Measurements from ENCODE around the gene PRELID2. TPM values are rescaled to one million over a fixed set of nuclear protein-coding genes. Genes with fewer than 3 reads are reported as not detected.

The PRELID2 gene
- total RNA-seq, 1 experiment from 2014 or later: 26.0 TPM

- CTCF ChIA-PET: interaction anchor here (0.6 kb wide), 1 partner anchor 35 kb away, joined by 3 read pairs; no protein-coding TSS in a partner anchor
- POLR2A ChIA-PET: no interaction called here
- TF ChIP-seq CTCF (IDR thresholded peaks at IDR 0.05; ENCODE audit: insufficient read depth in 1 of 2, low read depth in 1 of 2, low read length in 1 of 2, severe bottlenecking in 1 of 2, unreplicated experiment in 1 of 2): no peak
- Mint-ChIP-seq H3K27me3 (ENCODE audit: insufficient read depth, unreplicated experiment) (no peaks in the 10 kb centered on the region), H3K4me3 (ENCODE audit: unreplicated experiment) (no peak overlapping the region), H3K9me3 (ENCODE audit: unreplicated experiment) (no peaks in the 10 kb centered on the region), H3K4me1 (ENCODE audit: low read depth, unreplicated experiment) (peaks cover 12% of the 10 kb centered on the region), H3K27ac (ENCODE audit: unreplicated experiment) (no peak overlapping the region), H3K36me3 (ENCODE audit: insufficient read depth, unreplicated experiment) (peaks cover 6% of the 10 kb centered on the region)
- intact Hi-C loops (cut with micrococcal nuclease; ENCODE audit: unreplicated experiment): loop anchor here (10.0 kb wide), 1 partner anchor 1619 kb away; no protein-coding TSS in a partner anchor
- BruUV-seq (replicated peaks): no TSS peak
- Histone ChIP-seq H3K27me3 (replicated peaks; ENCODE audit: control insufficient read depth, insufficient read depth, low read length) (no peaks in the 10 kb centered on the region), H3K36me3 (ENCODE audit: control insufficient read depth, insufficient read depth, low read length) (no peaks in the 10 kb centered on the region), H3K4me1 (no peaks in the 10 kb centered on the region), H3K9me3 (no peaks in the 10 kb centered on the region), H3K4me3 (ENCODE audit: low read depth, low read length) (no peak overlapping the region)
- DNase-seq: no peak
These were observed 11.1 kb downstream of the PRELID2 start for GRCh38 chr5:145824040-145824439.

GRCh38 chr5:145818604-145819003, 16.5 kb downstream of the PRELID2 start:
- ChIA-PET CTCF (no interaction called here), POLR2A (no interaction called here)
- Mint-ChIP-seq H3K9me3 (ENCODE audit: unreplicated experiment) (no peaks in the 10 kb centered on the region), H3K4me3 (ENCODE audit: unreplicated experiment) (no peak overlapping the region), H3K27ac (ENCODE audit: unreplicated experiment) (no peak overlapping the region), H3K36me3 (ENCODE audit: insufficient read depth, unreplicated experiment) (peaks cover 6% of the 10 kb centered on the region), H3K4me1 (ENCODE audit: low read depth, unreplicated experiment) (no peaks in the 10 kb centered on the region), H3K27me3 (ENCODE audit: insufficient read depth, unreplicated experiment) (no peaks in the 10 kb centered on the region)
- Histone ChIP-seq H3K9me3 (no peaks in the 10 kb centered on the region), H3K36me3 (ENCODE audit: control insufficient read depth, insufficient read depth, low read length) (no peaks in the 10 kb centered on the region; the same call in 1 of the 2 replicates), H3K4me1 (no peaks in the 10 kb centered on the region), H3K4me3 (ENCODE audit: low read depth, low read length) (no peak overlapping the region), H3K27me3 (replicated peaks; ENCODE audit: control insufficient read depth, insufficient read depth, low read length) (no peaks in the 10 kb centered on the region)
- no peak for DNase-seq
- intact Hi-C loops (cut with micrococcal nuclease; ENCODE audit: unreplicated experiment): no loop called here
- no TSS peak for BruUV-seq (replicated peaks)
- TF ChIP-seq CTCF (IDR thresholded peaks at IDR 0.05; ENCODE audit: insufficient read depth in 1 of 2, low read depth in 1 of 2, low read length in 1 of 2, severe bottlenecking in 1 of 2, unreplicated experiment in 1 of 2): no peak

GRCh38 chr5:145812877-145813276, 22.3 kb downstream of the PRELID2 start:
- H3K27ac Mint-ChIP-seq (ENCODE audit: unreplicated experiment): no peak overlapping the region
- no peaks in the 10 kb centered on the region for H3K4me1 Mint-ChIP-seq (ENCODE audit: low read depth, unreplicated experiment)
- CTCF ChIA-PET: interaction anchor here (1.0 to 1.4 kb wide), 3 partner anchors 13 to 115 kb away, joined by 3 to 8 read pairs (median 3); no protein-coding TSS in a partner anchor

More at GRCh38 chr5:145812877-145813276, 22.3 kb downstream of the PRELID2 start:
- Mint-ChIP-seq H3K36me3 (ENCODE audit: insufficient read depth, unreplicated experiment) (no peaks in the 10 kb centered on the region), H3K4me3 (ENCODE audit: unreplicated experiment) (no peak overlapping the region), H3K27me3 (ENCODE audit: insufficient read depth, unreplicated experiment) (no peaks in the 10 kb centered on the region), H3K9me3 (ENCODE audit: unreplicated experiment) (no peaks in the 10 kb centered on the region)
- Histone ChIP-seq H3K27me3 (replicated peaks; ENCODE audit: control insufficient read depth, insufficient read depth, low read length) (no peaks in the 10 kb centered on the region), H3K9me3 (no peaks in the 10 kb centered on the region), H3K36me3 (ENCODE audit: control insufficient read depth, insufficient read depth, low read length) (no peaks in the 10 kb centered on the region; the same call in none of the 2 replicates), H3K4me1 (no peaks in the 10 kb centered on the region), H3K4me3 (ENCODE audit: low read depth, low read length) (no peak overlapping the region)
- no peak for DNase-seq
- TF ChIP-seq CTCF (IDR thresholded peaks at IDR 0.05; ENCODE audit: insufficient read depth in 1 of 2, low read depth in 1 of 2, low read length in 1 of 2, severe bottlenecking in 1 of 2, unreplicated experiment in 1 of 2): no peak
- POLR2A ChIA-PET: interaction anchor here (0.7 kb wide), 1 partner anchor 9 kb away, joined by 3 read pairs; no protein-coding TSS in a partner anchor
- no TSS peak for BruUV-seq (replicated peaks)
- intact Hi-C loops (cut with micrococcal nuclease; ENCODE audit: unreplicated experiment): loop anchor here (1.0 kb wide), 3 partner anchors 112 to 132 kb away; no protein-coding TSS in a partner anchor

Measured in Caco-2 (cell line).